Nasal cavity respiratory epithelium epithelial cell of viscerocranial mucosa (primary cell): ENCODE data around the gene SLC5A10. TPM values are rescaled to one million over a fixed set of nuclear protein-coding genes. Genes with fewer than 3 reads are reported as not detected.

Experiments used
- total RNA-seq: library from RNA; depleted of rRNA; stranded (reverse); fragments of >200 nt; gene quantifications from 2 replicates; pipeline ENCODE4 v1.2.3, GENCODE V29; 2014

Gene SLC5A10
- total RNA-seq, result under 0.01 and 0.07 TPM in 2 replicates

GRCh38 chr17:18951941-18952842 lies at the start of gene SLC5A10:
TSS of gene SLC5A10 (plus strand) at chr17:18952165. CDS start at chr17:18952206, 41 bp downstream.

GRCh38 chr17:19004421-19005136 lies 52.6 kb downstream of the SLC5A10 start, which contains the start of gene FAM83G:
TSS of gene FAM83G (minus strand) at chr17:19004764. CDS start at chr17:19004041, 723 bp downstream.

GRCh38 chr17:19046782-19047375 lies 94.9 kb downstream of the SLC5A10 start, which contains the start of gene GRAP:
TSS of gene GRAP (minus strand) at chr17:19046957. CDS start at chr17:19046926, 31 bp downstream.

Other genes with a start within 250 kb of the SLC5A10 start
- gene FBXW10, start 208.1 kb upstream of the SLC5A10 start, total RNA-seq, result under 0.01 and 0.14 TPM in 2 replicates
- gene TVP23B, start 171.0 kb upstream of the SLC5A10 start, total RNA-seq, result 126 and 183 TPM in 2 replicates
- gene PRPSAP2, start 94.0 kb upstream of the SLC5A10 start, total RNA-seq, result 46.4 and 50.6 TPM in 2 replicates
- gene FAM83G, start 52.6 kb downstream of the SLC5A10 start, total RNA-seq, result 60.3 and 66.3 TPM in 2 replicates
- gene GRAP, start 94.8 kb downstream of the SLC5A10 start, total RNA-seq, result 0.14 TPM in 1 of 2 replicates, not detected in the other
- not detected in 2 replicates for gene GRAPL, start 175.4 kb downstream of the SLC5A10 start, total RNA-seq